ENCODE results near the gene RAVER2.

RAVER2 gene

DNA sequence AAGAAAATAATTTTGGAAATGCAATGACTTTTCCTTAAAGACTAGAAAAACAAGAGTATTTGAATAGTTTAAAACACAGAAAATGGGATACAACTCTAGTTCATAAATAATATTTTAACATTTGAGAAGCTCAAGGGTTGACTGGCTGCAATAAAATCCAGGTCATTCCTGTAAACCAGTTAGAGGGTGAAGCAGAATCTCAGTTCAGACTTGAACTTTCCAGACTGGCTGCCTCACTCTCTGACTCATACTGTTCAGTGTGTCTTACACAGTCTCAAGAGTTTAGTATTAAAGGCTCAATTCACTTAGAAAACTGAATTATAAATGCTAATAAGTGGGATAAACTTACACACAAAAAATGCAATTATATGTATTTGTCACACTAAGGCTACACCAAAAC, 89.9 kb downstream of the RAVER2 start:
- no peaks in the 10 kb centered on the region for H3K27me3 Mint-ChIP-seq
- peaks cover 71% of the 10 kb centered on the region for H3K36me3 Mint-ChIP-seq (ENCODE audit: insufficient read depth)
- no peak overlapping the region for H3K4me3 Mint-ChIP-seq
- ATAC-seq (replicated peaks) (no peak), DNase-seq (no peak)
- peak overlapping the region in 1 of 2 donors; percentile 49 for H3K27ac Mint-ChIP-seq
- H3K9me3 Mint-ChIP-seq: no peaks in the 10 kb centered on the region
- H3K4me1 Mint-ChIP-seq (ENCODE audit: low read depth in 2 of 2): no peaks in the 10 kb centered on the region

DNA sequence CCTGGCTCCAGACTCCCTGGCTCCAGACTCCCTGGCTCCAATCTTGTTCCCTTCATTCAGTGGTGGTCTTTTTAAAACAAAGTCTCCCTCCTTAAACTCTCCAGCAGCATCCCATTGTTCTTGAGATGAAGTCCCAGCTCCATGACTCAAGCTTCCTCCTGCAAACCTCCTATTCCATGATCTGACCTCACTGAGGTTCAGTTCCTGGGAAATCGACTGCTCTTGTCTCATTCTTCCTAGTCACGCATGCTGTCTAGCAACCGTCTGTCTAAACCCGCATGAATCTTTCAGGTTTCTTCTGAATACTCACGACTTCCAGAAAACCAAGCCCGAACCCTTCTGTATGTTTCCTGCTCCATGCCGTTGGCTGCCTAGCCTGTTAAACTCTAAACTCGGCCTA, 91.9 kb downstream of the RAVER2 start:
- H3K4me1 Mint-ChIP-seq (ENCODE audit: low read depth in 2 of 2): no peaks in the 10 kb centered on the region
- ATAC-seq (replicated peaks): no peak
- H3K27ac Mint-ChIP-seq: peak overlapping the region; percentile 9 to 47
- H3K9me3 Mint-ChIP-seq: no peaks in the 10 kb centered on the region
- no peak overlapping the region for H3K4me3 Mint-ChIP-seq
- no peaks in the 10 kb centered on the region for H3K27me3 Mint-ChIP-seq
- peaks cover 91% of the 10 kb centered on the region for H3K36me3 Mint-ChIP-seq (ENCODE audit: insufficient read depth)
- DNase-seq: no peak

DNA sequence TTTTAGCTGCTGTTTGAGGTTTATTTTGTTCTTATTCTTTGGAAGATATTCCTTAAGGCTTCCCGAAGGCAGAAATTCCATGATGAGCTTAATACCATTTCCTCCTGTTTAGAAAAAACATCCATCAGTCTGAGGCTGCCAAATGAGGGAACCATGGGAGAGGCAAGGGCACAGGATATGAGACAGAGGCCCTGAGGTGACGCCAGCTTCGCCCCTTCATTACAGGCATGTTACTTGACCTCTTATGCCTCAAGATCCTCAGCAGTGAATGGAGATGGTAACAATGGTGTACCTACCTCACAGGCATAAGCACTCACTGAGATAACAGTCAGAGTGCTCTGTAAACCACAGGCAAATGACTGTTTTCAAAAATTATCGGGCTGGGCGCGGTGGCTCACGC, 93.6 kb downstream of the RAVER2 start:
- Mint-ChIP-seq H3K36me3 (ENCODE audit: insufficient read depth) (peaks cover 84% of the 10 kb centered on the region), H3K27ac (peak overlapping the region in 1 of 2 donors; percentile 59)

DNA sequence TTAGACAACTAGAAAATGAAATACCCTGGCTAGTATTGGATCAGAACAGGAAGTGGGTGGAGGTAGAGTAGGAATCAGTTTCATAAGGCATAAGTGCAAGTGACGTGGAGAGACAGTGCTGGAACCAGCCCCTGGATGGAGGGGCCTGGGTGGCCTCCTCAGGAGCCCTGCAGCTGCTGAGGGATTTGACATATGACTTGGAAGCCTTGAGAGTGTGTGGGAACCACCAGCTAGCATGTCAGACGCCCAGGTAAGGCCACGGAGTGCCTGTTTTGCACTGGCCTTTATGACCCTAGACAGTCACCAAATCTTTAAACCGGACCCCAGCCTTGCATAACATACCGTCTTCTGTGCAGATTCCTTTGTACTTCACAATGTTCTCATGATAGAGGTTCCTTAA, 94.4 kb downstream of the RAVER2 start:
- Mint-ChIP-seq H3K36me3 (ENCODE audit: insufficient read depth) (peaks cover 86% of the 10 kb centered on the region), H3K27ac (peak overlapping the region in 1 of 2 donors; percentile 59), H3K4me3 (no peak overlapping the region), H3K27me3 (no peaks in the 10 kb centered on the region), H3K4me1 (ENCODE audit: low read depth in 2 of 2) (peaks cover 5 to 9% of the 10 kb centered on the region in 2 donors), H3K9me3 (no peaks in the 10 kb centered on the region)
- no peak for DNase-seq
- ATAC-seq (replicated peaks): no peak

More for the DNA sequence above, 93.6 kb downstream of the RAVER2 start:
- no peaks in the 10 kb centered on the region for H3K9me3 Mint-ChIP-seq
- no peak overlapping the region for H3K4me3 Mint-ChIP-seq
- peaks cover 5% of the 10 kb centered on the region in 2 donors for H3K4me1 Mint-ChIP-seq (ENCODE audit: low read depth in 2 of 2)
- ATAC-seq (replicated peaks) (no peak), DNase-seq (no peak)
- no peaks in the 10 kb centered on the region for H3K27me3 Mint-ChIP-seq

DNA sequence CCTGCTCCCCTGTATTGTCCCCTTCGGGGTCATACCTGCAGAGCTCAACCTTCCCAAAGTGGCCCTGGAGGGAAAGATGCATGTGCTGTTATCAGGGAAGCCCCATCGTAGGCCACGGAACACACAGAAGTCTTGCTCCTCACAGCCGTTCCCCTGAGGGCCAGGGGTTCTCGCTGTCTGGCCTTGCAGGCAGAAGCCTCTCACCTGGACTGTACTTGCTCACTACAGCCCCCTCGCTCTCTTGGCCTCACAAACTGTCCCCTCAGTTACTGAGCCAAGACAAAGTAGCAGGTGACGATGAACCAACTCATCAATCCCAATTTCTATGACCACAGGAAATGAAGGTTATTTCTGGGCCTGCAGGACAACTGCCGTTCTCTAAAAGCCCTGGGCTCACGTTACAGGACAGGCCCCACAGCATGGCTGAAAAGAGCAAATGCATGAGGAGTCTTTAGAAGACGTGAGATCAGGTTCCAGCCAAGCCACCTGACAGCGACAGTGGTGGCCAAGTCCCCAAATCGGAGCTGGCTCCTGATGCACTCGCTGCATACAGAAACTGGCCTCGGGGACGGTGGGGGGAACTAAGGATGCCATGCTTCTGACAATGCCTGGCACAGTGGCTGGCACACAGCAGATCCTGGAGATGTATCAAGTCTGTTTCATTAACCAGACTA, 95.0 kb downstream of the RAVER2 start:
- Mint-ChIP-seq H3K9me3 (no peaks in the 10 kb centered on the region), H3K36me3 (ENCODE audit: insufficient read depth) (peaks cover 84% of the 10 kb centered on the region), H3K27ac (peak overlapping the region in 1 of 2 donors; percentile 59), H3K27me3 (no peaks in the 10 kb centered on the region), H3K4me1 (ENCODE audit: low read depth in 2 of 2) (peaks cover 5 to 9% of the 10 kb centered on the region in 2 donors), H3K4me3 (no peak overlapping the region)
- DNase-seq (no peak), ATAC-seq (replicated peaks) (no peak)

DNA sequence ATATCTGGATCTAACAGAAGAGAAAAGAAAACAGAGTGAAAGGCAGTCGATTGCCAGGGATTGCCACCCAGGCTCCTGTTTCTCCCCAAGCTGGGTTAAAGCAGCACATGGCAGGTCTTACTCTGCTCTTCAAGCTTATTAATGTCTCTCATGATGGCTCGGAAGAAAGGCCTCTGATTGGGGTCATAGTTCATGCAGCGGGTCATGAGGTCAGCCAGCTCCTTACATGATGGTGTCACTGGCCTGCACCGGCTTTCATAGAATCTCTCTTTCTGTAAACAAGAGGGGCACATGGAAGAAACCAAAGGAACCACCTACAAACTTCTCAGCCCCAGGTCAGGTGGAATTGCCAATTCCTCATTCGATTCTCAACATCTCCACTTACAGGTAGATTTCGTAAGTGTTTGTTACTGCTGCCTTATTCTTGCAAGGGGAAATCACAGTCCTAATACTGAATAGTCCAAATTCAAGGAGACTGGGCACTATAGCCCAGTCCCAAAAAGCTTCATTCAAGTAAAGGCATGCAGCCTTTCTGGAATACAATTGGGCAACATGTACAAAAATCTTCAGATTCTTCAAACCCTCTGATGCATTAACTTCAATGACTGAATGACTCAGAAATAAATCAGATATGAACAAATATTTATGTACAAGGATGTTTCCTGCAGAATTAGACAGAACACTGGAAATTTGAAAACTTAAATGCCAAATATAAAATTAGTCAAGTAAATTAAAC, 96.6 kb downstream of the RAVER2 start:
- DNase-seq (no peak), ATAC-seq (replicated peaks) (no peak)
- Mint-ChIP-seq H3K4me1 (ENCODE audit: low read depth in 2 of 2) (peaks cover 5 to 9% of the 10 kb centered on the region in 2 donors), H3K27ac (peak overlapping the region; percentile 20 to 25), H3K4me3 (no peak overlapping the region), H3K36me3 (ENCODE audit: insufficient read depth) (peaks cover 82% of the 10 kb centered on the region), H3K27me3 (no peaks in the 10 kb centered on the region), H3K9me3 (no peaks in the 10 kb centered on the region)

DNA sequence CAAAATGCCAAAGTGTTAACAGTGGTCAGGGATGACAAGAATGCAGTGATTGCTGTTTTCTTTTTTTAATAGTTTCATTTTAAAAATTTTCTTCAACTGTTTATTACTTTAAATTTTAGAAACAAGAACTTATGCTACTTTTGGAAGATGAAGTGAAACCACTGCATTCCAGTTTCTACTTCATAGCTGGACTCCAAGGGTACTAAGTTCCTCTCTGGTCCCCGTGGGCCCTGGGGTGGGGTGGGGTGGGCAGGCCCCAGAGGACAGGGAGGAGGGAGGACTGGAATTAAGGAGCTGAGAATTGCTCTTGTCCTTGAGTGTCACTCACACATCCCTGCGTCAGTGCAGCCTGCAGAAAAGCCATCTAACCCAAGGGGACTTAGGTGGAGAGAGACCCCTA, 97.3 kb downstream of the RAVER2 start:
- ATAC-seq (replicated peaks) (no peak), DNase-seq (no peak)
- Mint-ChIP-seq H3K27ac (peak overlapping the region in 1 of 2 donors; percentile 78), H3K27me3 (no peaks in the 10 kb centered on the region), H3K9me3 (no peaks in the 10 kb centered on the region), H3K4me1 (ENCODE audit: low read depth in 2 of 2) (peaks cover 5 to 9% of the 10 kb centered on the region in 2 donors), H3K4me3 (no peak overlapping the region), H3K36me3 (ENCODE audit: insufficient read depth) (peaks cover 82% of the 10 kb centered on the region)

DNA sequence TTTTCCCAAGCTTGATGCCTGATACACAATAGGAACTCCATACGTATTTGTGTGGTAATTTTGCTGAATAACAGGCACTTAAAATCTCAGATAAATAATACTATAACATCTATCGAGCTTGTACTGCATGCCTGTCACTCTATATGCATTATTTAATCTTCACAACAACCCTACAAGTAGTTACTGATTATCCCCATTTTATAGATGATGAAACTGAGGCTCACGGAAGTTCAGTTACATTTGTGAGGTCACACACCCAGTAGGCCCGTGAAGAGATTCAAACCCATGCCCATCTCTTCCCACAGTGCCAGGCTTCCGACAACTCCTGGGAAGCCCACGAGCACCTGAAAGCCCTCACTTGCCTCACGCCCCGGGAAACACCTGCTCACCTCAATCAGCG, 98.8 kb downstream of the RAVER2 start:
- H3K4me1 Mint-ChIP-seq (ENCODE audit: low read depth in 2 of 2): peaks cover 5 to 9% of the 10 kb centered on the region in 2 donors
- H3K9me3 Mint-ChIP-seq: no peaks in the 10 kb centered on the region
- H3K4me3 Mint-ChIP-seq: no peak overlapping the region
- H3K36me3 Mint-ChIP-seq (ENCODE audit: insufficient read depth): peaks cover 82% of the 10 kb centered on the region
- ATAC-seq (replicated peaks) (no peak), DNase-seq (no peak)
- no peaks in the 10 kb centered on the region for H3K27me3 Mint-ChIP-seq
- H3K27ac Mint-ChIP-seq: peak overlapping the region; percentile 38 to 78

DNA sequence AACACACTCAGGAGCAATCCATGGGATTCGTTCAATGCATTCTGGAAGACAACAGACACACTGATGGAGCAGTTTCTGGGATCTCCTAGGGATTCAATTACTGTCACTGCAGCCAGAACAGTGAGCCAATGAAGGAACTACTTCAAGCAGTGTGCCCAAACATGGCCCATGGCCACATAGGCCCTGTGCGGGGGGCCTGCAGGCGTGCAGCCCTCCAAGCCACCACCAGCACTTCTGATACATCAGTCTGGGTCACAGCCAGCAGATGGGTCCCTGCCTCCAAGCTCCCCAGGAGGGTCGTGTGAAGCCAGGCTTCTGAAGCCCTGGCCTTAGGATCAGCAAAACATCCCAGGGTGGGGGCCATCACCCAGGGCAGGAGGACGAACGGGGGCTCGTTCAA, 99.3 kb downstream of the RAVER2 start:
- DNase-seq: no peak

DNA sequence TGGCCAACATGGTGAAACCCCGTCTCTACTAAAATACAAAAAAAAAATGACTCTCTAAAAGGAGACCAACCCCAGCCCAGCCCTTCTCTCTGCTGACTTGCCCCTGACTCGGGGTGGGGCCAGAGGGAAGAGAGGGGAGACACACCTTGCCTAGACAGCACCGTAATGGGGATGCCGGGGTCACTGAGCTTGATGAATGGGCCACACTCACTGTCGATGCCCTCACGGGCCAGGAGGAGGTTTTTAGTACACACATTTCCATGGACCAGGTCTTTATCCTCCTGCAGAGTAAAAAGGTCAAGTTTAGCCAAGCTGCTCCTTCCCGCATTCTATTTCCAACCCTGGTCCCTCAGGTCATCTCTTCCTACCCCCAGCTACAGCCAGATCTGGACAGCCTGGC, 99.7 kb downstream of the RAVER2 start:
- peak overlapping the region; percentile 38 to 78 for H3K27ac Mint-ChIP-seq
- peaks cover 5 to 11% of the 10 kb centered on the region in 2 donors for H3K4me1 Mint-ChIP-seq (ENCODE audit: low read depth in 2 of 2)
- peaks cover 82% of the 10 kb centered on the region for H3K36me3 Mint-ChIP-seq (ENCODE audit: insufficient read depth)
- H3K4me3 Mint-ChIP-seq: no peak overlapping the region
- ATAC-seq (replicated peaks): no peak
- DNase-seq: no peak
- no peaks in the 10 kb centered on the region for H3K27me3 Mint-ChIP-seq
- H3K9me3 Mint-ChIP-seq: no peaks in the 10 kb centered on the region

More for the DNA sequence above, 99.3 kb downstream of the RAVER2 start:
- Mint-ChIP-seq H3K9me3 (no peaks in the 10 kb centered on the region), H3K4me3 (no peak overlapping the region), H3K4me1 (ENCODE audit: low read depth in 2 of 2) (peaks cover 5 to 11% of the 10 kb centered on the region in 2 donors), H3K27ac (peak overlapping the region; percentile 38 to 78), H3K27me3 (no peaks in the 10 kb centered on the region), H3K36me3 (ENCODE audit: insufficient read depth) (peaks cover 82% of the 10 kb centered on the region)
- ATAC-seq (replicated peaks): no peak

DNA sequence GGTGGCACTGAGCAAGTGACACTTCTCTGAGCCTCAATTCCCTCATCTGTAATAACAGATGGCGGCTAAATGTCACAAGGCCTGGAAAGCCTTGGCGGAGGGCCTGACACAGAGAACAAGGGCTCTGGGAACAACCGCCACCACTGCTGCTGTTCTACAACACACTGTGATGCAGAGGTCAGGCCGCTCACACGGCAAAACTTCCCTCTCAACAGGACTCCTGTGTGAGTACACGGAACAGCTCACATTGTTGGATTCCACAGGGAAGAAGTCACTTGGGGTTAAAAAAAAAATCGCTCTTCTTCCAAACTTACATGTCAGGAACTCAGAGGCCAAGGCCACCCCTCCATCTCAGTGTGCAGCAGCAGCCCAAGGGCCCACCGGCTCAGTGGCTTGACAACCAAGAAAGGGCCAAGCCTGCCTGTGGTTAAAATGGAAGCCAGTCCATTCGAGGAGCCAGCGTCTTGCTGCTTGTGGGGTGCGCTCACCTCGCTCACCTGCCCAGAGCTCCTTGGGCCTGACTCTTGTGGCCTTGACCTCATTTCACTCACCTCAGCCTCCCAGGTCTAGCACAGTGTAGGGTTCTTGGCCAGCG, 101.1 kb downstream of the RAVER2 start:
- Mint-ChIP-seq H3K4me3 (no peak overlapping the region), H3K36me3 (ENCODE audit: insufficient read depth) (peaks cover 82% of the 10 kb centered on the region), H3K4me1 (ENCODE audit: low read depth in 2 of 2) (peaks cover 8 to 18% of the 10 kb centered on the region in 2 donors), H3K9me3 (no peaks in the 10 kb centered on the region), H3K27me3 (no peaks in the 10 kb centered on the region), H3K27ac (peak overlapping the region; percentile 77 to 78)
- DNase-seq (no peak), ATAC-seq (replicated peaks) (no peak)

DNA sequence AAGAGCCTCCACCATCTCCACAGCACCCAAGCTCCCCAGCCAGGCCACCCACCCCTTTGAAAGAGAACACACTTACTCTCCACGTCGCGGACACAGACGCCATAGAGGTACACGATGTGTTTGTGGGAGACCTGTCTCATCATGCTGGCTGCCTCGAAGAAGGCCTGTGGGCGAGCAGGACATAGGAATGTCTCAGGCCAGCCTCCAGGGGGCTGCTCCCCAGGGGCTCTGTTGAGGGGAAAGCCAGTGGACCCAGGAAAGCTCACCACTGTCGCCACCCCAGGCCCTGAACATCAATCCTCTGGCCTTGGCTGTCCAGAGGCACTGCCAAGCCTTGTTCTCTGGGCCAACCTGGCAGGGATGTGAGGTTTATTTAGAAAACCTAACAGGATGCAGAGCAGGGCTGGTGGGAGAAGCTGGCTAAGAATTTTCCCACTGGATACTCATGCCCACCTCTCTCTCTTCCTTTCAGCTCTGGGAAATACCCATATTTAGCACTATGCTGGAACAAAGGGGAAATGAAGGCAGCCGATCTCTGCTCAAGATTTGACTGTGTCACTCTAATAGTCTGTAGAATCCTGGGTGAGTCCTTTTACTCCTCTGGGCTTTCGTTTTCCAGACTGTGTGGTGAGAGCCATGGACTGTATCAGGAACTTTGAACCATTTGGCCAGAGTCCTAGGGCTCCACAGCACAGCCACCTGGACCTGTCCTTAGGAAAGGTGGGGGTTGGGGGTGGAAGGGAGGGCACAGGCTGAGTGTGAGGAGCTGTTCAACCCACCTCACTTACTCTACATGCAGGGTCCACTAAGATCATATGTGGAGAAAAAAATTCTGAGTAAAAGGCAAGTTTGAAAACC, 101.9 kb downstream of the RAVER2 start:
- DNase-seq: no peak
- Mint-ChIP-seq H3K4me1 (ENCODE audit: low read depth in 2 of 2) (peaks cover 8 to 18% of the 10 kb centered on the region in 2 donors), H3K27ac (peak overlapping the region; percentile 76 to 77), H3K4me3 (no peak overlapping the region), H3K27me3 (no peaks in the 10 kb centered on the region), H3K36me3 (ENCODE audit: insufficient read depth) (peaks cover 74% of the 10 kb centered on the region), H3K9me3 (no peaks in the 10 kb centered on the region)
- no peak for ATAC-seq (replicated peaks)

DNA sequence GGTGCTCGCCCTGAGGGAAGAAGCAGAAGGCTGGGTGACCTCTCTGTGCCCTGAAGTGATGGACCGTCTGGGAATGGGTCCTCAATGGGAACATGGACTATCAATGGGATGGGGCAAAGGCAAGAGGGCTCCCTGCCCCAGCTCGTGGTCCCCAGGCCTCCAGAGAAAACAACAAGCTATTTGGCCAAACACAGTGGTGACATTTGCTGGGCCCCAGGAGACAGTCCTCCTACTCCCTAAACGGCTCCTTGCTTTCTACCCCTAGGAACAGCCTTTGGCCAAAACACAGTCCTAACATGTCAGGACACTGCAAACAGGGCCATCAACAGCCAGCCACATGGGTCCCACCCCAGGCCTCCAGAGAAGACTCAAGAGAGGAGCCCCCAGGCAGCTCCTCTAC, 102.8 kb downstream of the RAVER2 start:
- ATAC-seq (replicated peaks) (no peak), DNase-seq (no peak)
- peak overlapping the region in 1 of 2 donors; percentile 76 for H3K27ac Mint-ChIP-seq
- H3K36me3 Mint-ChIP-seq (ENCODE audit: insufficient read depth): peaks cover 78% of the 10 kb centered on the region
- H3K9me3 Mint-ChIP-seq: no peaks in the 10 kb centered on the region
- H3K4me3 Mint-ChIP-seq: no peak overlapping the region
- peaks cover 11 to 19% of the 10 kb centered on the region in 2 donors for H3K4me1 Mint-ChIP-seq (ENCODE audit: low read depth in 2 of 2)
- H3K27me3 Mint-ChIP-seq: no peaks in the 10 kb centered on the region

Measured in effector memory CD8-positive, alpha-beta T cell (primary cell).